Measurements from ENCODE around the gene INPP4B.
"Not testable (repeated sequence)": the region's sequence is repeated elsewhere in the genome, so short reads cannot be mapped to it uniquely, and the experiment has no call there.

INPP4B gene

GRCh38 chr4:142535009-142535408 lies 311.1 kb downstream of the INPP4B start:
- no peak for FAIRE-seq

DNA sequence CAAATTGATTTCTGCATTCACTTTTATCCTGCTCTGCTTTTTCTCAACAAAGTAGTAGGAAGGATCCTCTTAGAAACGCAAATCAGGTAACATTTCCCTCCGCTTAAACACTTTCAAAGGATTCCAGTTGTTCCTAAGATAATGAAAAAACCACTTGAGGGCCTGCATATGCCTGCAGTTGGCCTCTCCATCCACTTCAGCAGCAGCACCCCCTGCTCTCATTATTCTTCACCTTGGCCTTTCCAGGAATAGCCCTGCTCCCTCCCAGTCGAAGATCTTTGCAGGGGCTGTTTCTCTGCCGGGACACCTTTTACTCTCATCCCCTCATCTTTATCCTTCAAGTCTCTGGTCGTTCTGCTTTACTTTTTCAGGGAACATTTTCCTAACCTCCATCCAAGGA lies 314.0 kb downstream of the INPP4B start:
- no peak for FAIRE-seq

GRCh38 chr4:142530728-142531127 lies 315.4 kb downstream of the INPP4B start:
- no peak for FAIRE-seq

DNA sequence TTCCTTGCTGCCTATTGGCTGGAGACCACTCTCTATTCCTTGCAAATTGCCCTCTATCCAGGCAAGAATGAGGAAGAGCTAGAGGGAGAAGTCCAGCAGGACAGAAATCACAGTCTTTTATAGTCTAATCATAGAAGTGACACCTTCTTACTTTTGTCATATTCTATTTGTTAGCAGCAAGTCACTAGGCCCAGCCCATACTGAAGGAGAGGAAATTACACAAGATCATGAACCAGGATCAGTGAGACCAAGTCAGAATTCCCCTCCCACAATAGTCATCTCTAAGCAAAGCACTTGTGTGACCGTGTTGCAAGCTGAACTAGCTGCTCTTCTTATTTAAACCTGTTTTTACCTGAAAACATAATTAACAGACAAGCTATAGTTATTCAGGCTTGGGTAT lies 317.7 kb downstream of the INPP4B start:
- FAIRE-seq, result no peak

- no peak for FAIRE-seq
Measured at GRCh38 chr4:142523111-142523510, 323.0 kb downstream of the INPP4B start.

DNA sequence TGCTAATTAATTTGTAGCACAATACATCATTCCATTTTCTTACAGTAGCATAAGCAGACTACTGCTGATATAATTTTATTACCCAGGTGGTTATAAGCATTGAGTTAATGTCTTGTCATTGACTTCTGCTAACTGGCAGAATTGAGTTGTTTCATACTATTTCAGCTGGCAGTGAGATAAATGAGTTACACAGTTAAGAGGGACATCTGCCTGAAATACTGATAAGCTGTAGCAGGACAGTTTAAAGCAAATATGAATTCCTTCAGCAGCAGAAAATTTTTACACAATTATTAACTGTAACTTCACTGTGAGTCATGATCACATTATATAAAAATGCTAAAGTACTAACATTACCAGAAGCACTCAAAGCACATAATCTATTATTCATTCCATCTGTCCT lies 326.8 kb downstream of the INPP4B start:
- FAIRE-seq, result no peak

DNA sequence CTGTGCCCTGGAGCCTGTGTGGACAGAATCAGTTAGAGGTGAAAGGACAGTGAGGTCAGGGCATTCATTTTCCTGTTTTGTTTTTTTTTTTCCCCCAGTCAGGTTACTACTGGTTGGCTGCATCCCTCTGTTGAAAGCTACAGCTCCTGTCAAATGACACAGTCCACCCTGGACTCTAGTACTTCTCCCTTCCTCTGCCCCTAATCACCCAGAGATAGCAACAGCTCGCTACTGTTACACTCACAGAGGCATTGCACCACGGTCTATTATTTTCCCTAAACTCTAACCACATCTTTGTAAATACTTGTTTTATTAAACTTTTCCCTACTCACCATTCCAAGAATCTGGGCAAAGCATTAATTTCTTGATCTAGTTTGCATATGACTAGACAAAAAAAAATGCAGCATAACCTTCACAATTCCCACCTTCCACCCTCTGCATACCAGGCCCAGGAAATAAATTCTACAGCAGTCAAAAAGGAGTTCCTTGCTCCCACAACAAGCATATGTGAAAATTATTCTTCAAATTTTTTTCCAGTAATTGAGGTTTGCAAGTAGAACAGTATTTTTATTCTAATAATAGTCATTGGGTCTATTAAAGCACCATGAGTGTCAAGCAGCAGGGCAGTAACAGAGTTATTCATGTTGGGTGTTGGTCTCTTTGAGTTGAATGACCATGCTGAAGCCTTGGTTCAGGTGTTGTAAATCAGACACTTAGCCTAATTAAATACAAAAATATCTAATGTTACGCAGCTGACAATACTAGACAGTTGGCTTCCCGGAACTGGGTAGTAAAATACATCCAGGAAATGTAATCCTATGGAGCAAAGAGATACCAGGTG lies 329.2 kb downstream of the INPP4B start:
- FAIRE-seq, result no peak

GRCh38 chr4:142512161-142512560 lies 333.9 kb downstream of the INPP4B start:
- no peak for FAIRE-seq

- no peak for FAIRE-seq
Measured at GRCh38 chr4:142509881-142510280, 336.2 kb downstream of the INPP4B start.

- FAIRE-seq, result not testable (repeated sequence)
Measured at GRCh38 chr4:142509381-142509780, 336.7 kb downstream of the INPP4B start.

- no peak for FAIRE-seq
Measured at GRCh38 chr4:142500966-142501365, 345.1 kb downstream of the INPP4B start.

- no peak for FAIRE-seq
Measured at GRCh38 chr4:142497606-142498005, 348.5 kb downstream of the INPP4B start.

DNA sequence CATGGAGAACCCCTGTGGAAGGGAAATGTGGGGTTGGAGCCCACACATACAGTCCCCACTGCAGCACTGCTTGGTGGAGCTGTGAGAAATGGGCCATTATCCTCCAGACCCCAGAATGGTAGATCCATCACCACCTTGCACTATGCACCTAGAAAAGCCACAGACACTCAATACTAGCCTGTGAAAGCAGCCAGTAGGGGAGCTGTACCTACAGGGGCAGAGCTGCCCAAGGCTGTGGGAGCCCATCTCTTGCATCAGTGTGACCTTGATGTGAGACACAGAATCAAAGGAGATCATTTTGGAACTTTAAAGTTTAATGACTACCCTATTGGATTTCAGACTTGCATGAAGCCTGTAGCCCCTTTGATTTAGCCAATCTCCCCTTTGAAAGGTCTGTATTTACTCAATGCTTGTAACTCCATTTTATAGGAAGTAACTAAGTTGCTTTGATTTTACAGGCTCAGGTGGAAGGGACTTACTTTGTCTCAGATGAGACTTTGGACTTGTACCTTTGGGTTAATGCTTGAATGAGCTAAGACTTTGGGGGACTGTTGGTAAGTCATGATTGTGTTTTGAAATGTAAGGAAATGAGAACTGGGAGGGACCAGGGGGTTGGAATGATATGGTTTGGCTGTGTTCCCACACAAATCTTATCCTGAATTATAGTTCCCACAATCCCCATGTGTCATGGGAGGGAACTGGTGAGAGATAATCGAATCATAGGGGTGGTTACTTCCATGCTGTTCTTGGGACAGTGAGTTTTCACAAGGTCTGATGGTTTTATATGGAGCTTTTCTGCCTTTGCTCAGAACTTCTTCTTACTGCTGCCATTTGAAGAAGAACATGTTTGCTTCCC lies 352.6 kb downstream of the INPP4B start:
- FAIRE-seq, result no peak

- FAIRE-seq, result no peak
Measured at GRCh38 chr4:142485452-142485851, 360.6 kb downstream of the INPP4B start.

DNA sequence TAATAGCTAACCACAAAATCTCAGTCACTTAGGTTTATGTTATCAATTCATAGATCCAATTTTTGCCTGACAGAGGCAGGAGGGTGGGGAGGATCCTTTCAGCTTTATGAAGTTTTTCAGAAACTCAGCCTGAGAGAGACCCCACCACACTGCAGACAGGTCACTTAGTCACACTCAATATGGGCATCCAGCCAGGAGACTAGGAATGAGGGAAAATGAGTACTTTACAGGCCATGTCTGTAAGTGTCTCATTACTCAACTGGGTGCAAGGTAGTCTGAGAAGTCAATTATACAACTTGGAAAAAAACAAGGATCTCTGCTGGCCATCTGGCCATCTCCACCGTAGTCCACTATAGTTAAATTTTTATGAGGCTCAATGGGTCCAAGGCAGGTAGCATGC lies 365.9 kb downstream of the INPP4B start:
- no peak for FAIRE-seq

DNA sequence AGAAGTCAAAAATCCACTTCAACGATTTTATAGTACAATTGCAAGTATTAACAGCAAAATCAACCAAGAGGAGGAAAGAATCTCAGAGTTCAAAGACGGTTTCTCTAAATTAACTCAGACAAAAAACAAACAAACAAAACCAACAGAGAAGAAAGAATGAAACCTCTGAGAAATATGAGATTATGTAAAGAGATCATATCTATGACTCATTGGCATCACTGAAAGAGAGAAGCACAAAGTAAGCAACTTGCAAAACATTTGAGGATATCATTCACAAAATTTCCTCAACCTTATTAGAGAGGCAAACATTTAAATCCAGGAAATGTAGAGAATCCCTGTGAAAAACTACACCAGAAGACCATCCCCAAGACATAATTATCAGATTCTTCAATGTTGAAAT lies 370.4 kb downstream of the INPP4B start:
- FAIRE-seq, result no peak

- no peak for FAIRE-seq
Measured at GRCh38 chr4:142474398-142475087, 371.6 kb downstream of the INPP4B start.

- no peak for FAIRE-seq
Measured at GRCh38 chr4:142473960-142474338, 372.2 kb downstream of the INPP4B start.

GRCh38 chr4:142473218-142473959 lies 372.7 kb downstream of the INPP4B start:
- FAIRE-seq, result no peak

GRCh38 chr4:142467088-142467487 lies 379.0 kb downstream of the INPP4B start:
- no peak for FAIRE-seq

DNA sequence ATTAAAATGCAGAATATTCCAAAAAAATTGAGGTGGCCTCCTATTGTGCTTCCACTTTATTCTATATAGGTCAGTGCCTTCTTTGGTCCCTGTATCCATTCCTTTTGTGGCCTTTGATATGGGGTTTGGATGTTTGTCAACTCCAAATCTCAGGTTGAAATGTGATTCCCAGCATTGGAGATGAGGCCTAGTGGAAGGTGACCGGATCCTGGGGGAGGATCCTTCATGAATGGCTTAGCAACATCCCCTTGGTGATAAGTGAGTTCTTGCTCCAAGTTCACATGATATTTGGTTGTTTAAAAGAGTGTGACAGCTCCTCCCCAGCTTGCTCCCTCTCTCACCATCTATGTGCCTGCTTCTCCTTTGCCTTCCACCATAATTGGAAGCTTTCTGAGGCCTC lies 380.6 kb downstream of the INPP4B start:
- FAIRE-seq, result no peak

GRCh38 chr4:142463206-142463605 lies 382.9 kb downstream of the INPP4B start:
- FAIRE-seq, result no peak

All from TTC549 (cell line).